HepG2 (cell line): ENCODE results near the gene IGIP. TPM values are rescaled to one million over a fixed set of nuclear protein-coding genes. Genes with fewer than 3 reads are reported as not detected.
A peak's percentile ranks its signal among the peaks of the same experiment; 100 is the strongest.

Source experiments
- BHLHE40 ChIP-seq: IDR thresholded peaks from 2 replicates; pipeline ENCODE4 v1.6.1; 2011; ENCODE audit warnings: low read length, improper control_type of control experiment
- REST ChIP-seq, 2 experiments: IDR thresholded peaks; 2 replicates each; pipeline ENCODE4 v1.6.1; 2011 to 2012; ENCODE audit warnings: low read length in 2 of 2, borderline replicate concordance in 1 of 2, low read depth in 1 of 2, mild to moderate bottlenecking in 1 of 2, moderate library complexity in 1 of 2
- RXRA ChIP-seq: sonication (generic); formaldehyde crosslinking; IDR thresholded peaks from 2 replicates; pipeline ENCODE4 v1.5.1; 2020; ENCODE audit warnings: missing genetic modification reagents
- ZBTB25 ChIP-seq: IDR thresholded peaks from 2 replicates; pipeline ENCODE4 v1.6.1; 2018; ENCODE audit warnings: missing genetic modification reagents
- ZKSCAN8 ChIP-seq: IDR thresholded peaks from 2 replicates; pipeline ENCODE4 v1.6.1; 2016; ENCODE audit warnings: borderline replicate concordance, missing genetic modification reagents, missing compliant biosample characterization
- ZNF121 ChIP-seq: sonication (generic); formaldehyde crosslinking; IDR thresholded peaks from 2 replicates; pipeline ENCODE4 v1.5.0; 2020; ENCODE audit warnings: mild to moderate bottlenecking, missing genetic modification reagents
- ZNF180 ChIP-seq: sonication (generic); formaldehyde crosslinking; IDR thresholded peaks from 2 replicates; pipeline ENCODE4 v1.4.0; 2020; ENCODE audit warnings: low read depth, missing genetic modification reagents, borderline replicate concordance
- ZNF749 ChIP-seq: sonication (generic); formaldehyde crosslinking; IDR thresholded peaks from 2 replicates; pipeline ENCODE4 v1.8.0; 2022; ENCODE audit warnings: mild to moderate bottlenecking, missing genetic modification reagents, moderate library complexity, borderline replicate concordance
- ZNF777 ChIP-seq: sonication (generic); formaldehyde crosslinking; IDR thresholded peaks from 2 replicates; pipeline ENCODE4 v1.4.0; 2020; ENCODE audit warnings: missing genetic modification reagents
- polyA plus RNA-seq, 8 experiments: library from polyadenylated mRNA; depleted of rRNA in 3 of 8; stranded (reverse) in 7 of 8; unstranded in 1 of 8; fragments of >200 nt; fragmentation: Illumina TruSeq in 4 of 8; extraction: Trizol in 4 of 8; gene quantifications; 2 replicates each; pipeline versions ENCODE4 v1.2.1 to v1.2.3, GENCODE V29; 2011 to 2016; ENCODE audit warnings: low read depth in 4 of 8, missing spikeins in 1 of 8, mixed read lengths in 1 of 8; ENCODE audit not compliant: insufficient read depth in 1 of 8
- total RNA-seq, 5 experiments: library from RNA; depleted of rRNA; stranded (reverse); fragments of >200 nt; fragmentation: Illumina TruSeq; extraction: Trizol; gene quantifications; 2 replicates each; pipeline ENCODE4 v1.2.3, GENCODE V29; 2016; ENCODE audit warnings: low read depth in 1 of 5
- TF ChIP-seq, protein P1 (sequence below): sonication (generic); formaldehyde crosslinking; IDR thresholded peaks from 2 replicates; pipeline ENCODE4 v1.4.0; 2020; ENCODE audit warnings: mild to moderate bottlenecking, missing genetic modification reagents
- TF ChIP-seq, protein P2 (sequence below): sonication (generic); formaldehyde crosslinking; IDR thresholded peaks from 2 replicates; pipeline ENCODE4 v1.4.0; 2020; ENCODE audit warnings: missing genetic modification reagents, mild to moderate bottlenecking, borderline replicate concordance
- TF ChIP-seq, protein P3 (sequence below): sonication (generic); formaldehyde crosslinking; IDR thresholded peaks from 2 replicates; pipeline ENCODE4 v1.5.1; 2020; ENCODE audit warnings: missing genetic modification reagents, mild to moderate bottlenecking, borderline replicate concordance

Gene IGIP
- total and polyA plus RNA-seq, 2 of the 13 experiments (the other 11 are each of a cell fraction or from before 2014, with no cell fraction given) = 1.7 to 2.1 TPM

DNA sequence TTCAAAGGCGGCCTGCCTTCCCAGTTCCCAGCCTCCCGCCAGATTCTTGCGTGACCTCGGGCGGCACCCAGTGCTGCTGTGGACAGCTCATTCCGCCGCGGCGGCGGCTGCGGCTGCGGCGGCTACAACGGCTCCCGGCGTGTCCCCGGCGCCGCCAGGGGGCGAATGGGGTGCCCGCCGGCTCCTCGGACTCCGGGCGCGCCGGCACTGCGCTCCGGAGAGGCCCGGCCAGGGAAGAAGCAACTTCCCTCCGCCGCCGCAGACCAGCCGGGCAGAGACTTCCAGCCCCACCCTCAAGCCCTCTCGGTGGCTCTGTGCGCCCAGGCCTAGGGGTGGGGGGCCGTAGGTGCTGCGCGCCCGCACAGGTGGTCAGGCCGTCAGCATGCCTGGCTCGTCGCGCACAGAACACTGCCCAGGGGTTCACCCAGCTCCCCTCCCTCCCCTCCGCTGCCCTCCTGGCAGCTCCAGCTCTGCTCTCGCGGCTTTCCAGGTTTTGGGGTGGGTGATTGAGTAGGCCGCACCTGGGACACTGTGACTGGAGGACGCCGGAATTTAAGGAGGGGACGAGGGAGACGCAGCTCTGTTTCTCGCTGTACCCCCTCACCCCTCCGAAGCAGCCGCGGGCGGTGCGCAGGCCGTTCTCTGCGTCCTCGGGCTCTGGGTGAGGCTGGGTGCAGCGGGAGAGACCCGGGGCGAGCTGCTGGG lies 20.2 kb downstream of the IGIP start (continued):
- TF ChIP-seq, protein P1, sequence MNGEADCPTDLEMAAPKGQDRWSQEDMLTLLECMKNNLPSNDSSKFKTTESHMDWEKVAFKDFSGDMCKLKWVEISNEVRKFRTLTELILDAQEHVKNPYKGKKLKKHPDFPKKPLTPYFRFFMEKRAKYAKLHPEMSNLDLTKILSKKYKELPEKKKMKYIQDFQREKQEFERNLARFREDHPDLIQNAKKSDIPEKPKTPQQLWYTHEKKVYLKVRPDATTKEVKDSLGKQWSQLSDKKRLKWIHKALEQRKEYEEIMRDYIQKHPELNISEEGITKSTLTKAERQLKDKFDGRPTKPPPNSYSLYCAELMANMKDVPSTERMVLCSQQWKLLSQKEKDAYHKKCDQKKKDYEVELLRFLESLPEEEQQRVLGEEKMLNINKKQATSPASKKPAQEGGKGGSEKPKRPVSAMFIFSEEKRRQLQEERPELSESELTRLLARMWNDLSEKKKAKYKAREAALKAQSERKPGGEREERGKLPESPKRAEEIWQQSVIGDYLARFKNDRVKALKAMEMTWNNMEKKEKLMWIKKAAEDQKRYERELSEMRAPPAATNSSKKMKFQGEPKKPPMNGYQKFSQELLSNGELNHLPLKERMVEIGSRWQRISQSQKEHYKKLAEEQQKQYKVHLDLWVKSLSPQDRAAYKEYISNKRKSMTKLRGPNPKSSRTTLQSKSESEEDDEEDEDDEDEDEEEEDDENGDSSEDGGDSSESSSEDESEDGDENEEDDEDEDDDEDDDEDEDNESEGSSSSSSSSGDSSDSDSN (CRISPR knock-in tag) = peak; percentile 91
- TF ChIP-seq ZNF749 (CRISPR knock-in tag) (peak; percentile 27; the same call in 1 of the 2 replicates), ZNF777 (no peak), ZNF121 (no peak), ZBTB25 (CRISPR knock-in tag) (peak; percentile 24; the same call in 1 of the 2 replicates), ZNF180 (CRISPR knock-in tag) (no peak), ZKSCAN8 (CRISPR knock-in tag) (no peak), RXRA (CRISPR knock-in tag) (0 out of 2 replicates have a peak, but pooled peaks have one; percentile 11), BHLHE40 (peak; percentile 24; the same call in 1 of the 2 replicates), REST (IDR thresholded peaks at IDR 0.05; ENCODE audit: borderline replicate concordance in 1 of 2, low read depth in 1 of 2, low read length in 2 of 2) (peak; percentile 33 to 85)
- TF ChIP-seq, protein P2, sequence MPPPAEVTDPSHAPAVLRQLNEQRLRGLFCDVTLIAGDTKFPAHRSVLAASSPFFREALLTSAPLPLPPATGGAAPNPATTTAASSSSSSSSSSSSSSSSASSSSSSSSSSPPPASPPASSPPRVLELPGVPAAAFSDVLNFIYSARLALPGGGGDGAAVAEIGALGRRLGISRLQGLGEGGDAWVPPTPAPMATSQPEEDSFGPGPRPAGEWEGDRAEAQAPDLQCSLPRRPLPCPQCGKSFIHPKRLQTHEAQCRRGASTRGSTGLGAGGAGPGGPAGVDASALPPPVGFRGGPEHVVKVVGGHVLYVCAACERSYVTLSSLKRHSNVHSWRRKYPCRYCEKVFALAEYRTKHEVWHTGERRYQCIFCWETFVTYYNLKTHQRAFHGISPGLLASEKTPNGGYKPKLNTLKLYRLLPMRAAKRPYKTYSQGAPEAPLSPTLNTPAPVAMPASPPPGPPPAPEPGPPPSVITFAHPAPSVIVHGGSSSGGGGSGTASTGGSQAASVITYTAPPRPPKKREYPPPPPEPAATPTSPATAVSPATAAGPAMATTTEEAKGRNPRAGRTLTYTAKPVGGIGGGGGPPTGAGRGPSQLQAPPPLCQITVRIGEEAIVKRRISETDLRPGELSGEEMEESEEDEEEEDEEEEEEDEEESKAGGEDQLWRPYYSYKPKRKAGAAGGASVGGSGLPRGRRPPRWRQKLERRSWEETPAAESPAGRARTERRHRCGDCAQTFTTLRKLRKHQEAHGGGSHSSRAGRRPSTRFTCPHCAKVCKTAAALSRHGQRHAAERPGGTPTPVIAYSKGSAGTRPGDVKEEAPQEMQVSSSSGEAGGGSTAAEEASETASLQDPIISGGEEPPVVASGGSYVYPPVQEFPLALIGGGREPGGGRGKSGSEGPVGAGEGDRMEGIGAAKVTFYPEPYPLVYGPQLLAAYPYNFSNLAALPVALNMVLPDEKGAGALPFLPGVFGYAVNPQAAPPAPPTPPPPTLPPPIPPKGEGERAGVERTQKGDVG (CRISPR knock-in tag) = 0 out of 2 replicates have a peak, but pooled peaks have one; percentile 46
- TF ChIP-seq, protein P3, sequence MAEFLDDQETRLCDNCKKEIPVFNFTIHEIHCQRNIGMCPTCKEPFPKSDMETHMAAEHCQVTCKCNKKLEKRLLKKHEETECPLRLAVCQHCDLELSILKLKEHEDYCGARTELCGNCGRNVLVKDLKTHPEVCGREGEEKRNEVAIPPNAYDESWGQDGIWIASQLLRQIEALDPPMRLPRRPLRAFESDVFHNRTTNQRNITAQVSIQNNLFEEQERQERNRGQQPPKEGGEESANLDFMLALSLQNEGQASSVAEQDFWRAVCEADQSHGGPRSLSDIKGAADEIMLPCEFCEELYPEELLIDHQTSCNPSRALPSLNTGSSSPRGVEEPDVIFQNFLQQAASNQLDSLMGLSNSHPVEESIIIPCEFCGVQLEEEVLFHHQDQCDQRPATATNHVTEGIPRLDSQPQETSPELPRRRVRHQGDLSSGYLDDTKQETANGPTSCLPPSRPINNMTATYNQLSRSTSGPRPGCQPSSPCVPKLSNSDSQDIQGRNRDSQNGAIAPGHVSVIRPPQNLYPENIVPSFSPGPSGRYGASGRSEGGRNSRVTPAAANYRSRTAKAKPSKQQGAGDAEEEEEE = no peak
